Endothelial cell of umbilical vein (primary cell): Measurements from ENCODE around the gene SHOX.

Experiments
- EZH2 ChIP-seq: IDR thresholded peaks from 2 replicates; pipeline ENCODE4 v1.6.1; 2012; ENCODE audit warnings: borderline replicate concordance, low read depth, mild to moderate bottlenecking, moderate library complexity, low read length, inconsistent platforms; ENCODE audit not compliant: severe bottlenecking
- FOS ChIP-seq: IDR thresholded peaks from 2 replicates; pipeline ENCODE4 v1.6.1; 2011; ENCODE audit warnings: mild to moderate bottlenecking, low read length, moderate library complexity, borderline replicate concordance; ENCODE audit not compliant: insufficient read depth
- GATA2 ChIP-seq: IDR thresholded peaks from 2 replicates; pipeline ENCODE4 v1.7.0; 2011; ENCODE audit warnings: low read depth, mild to moderate bottlenecking, moderate library complexity, mixed read lengths, low read length; ENCODE audit not compliant: insufficient read length, insufficient read depth
- JUN ChIP-seq: IDR thresholded peaks from 2 replicates; pipeline ENCODE4 v1.6.1; 2011; ENCODE audit warnings: borderline replicate concordance, low read depth; ENCODE audit not compliant: insufficient read length, insufficient read depth
- MYC ChIP-seq: IDR thresholded peaks from one replicate; pipeline ENCODE4 v1.6.1; 2011; ENCODE audit warnings: mild to moderate bottlenecking, low read depth, low read length
- POLR2A ChIP-seq: IDR thresholded peaks from 2 replicates; pipeline ENCODE4 v1.6.1; 2012; ENCODE audit warnings: low read depth, mild to moderate bottlenecking, control low read depth, low read length
- POLR2AphosphoS5 ChIP-seq: IDR thresholded peaks from 2 replicates; pipeline ENCODE4 v1.6.1; 2012; ENCODE audit warnings: low read depth, mild to moderate bottlenecking, control low read depth, low read length, moderate library complexity; ENCODE audit not compliant: insufficient read depth
- TF ChIP-seq, protein P1 (sequence below), 2 donors: IDR thresholded peaks; 1 replicate in 1 of 2; 2 replicates in 1 of 2; pipeline ENCODE4 v1.5.1; 2011; ENCODE audit warnings: low read length in 2 of 2, mild to moderate bottlenecking in 2 of 2, moderate library complexity in 2 of 2, control low read depth in 1 of 2, inconsistent platforms in 1 of 2, low read depth in 1 of 2; ENCODE audit not compliant: insufficient read depth in 1 of 2; ENCODE audit errors: extremely low read depth in 1 of 2
- TF ChIP-seq, protein P2 (sequence below): IDR thresholded peaks from 2 replicates; pipeline ENCODE4 v1.6.1; 2011; ENCODE audit not compliant: insufficient read depth, insufficient read length

DNA sequence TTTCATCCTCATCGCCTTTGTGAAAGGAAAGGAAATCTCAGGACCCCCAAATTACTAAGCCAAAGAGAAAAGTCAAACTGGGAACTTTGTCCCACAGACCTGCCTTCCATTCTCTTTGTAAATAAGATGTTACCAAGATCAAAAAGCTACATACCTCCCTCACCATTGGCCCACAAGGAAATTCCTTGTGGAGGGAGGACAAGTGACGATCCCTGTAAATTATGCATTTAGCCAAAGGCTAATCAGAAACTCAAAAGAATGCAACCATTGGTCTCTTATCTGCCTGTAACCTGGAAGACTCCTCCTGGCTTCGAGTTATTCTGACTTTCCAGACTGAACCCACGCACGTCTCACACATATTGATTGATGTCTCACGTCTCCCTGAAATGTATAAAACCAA is 70.3 kb downstream of the SHOX start:
- TF ChIP-seq, protein P1, sequence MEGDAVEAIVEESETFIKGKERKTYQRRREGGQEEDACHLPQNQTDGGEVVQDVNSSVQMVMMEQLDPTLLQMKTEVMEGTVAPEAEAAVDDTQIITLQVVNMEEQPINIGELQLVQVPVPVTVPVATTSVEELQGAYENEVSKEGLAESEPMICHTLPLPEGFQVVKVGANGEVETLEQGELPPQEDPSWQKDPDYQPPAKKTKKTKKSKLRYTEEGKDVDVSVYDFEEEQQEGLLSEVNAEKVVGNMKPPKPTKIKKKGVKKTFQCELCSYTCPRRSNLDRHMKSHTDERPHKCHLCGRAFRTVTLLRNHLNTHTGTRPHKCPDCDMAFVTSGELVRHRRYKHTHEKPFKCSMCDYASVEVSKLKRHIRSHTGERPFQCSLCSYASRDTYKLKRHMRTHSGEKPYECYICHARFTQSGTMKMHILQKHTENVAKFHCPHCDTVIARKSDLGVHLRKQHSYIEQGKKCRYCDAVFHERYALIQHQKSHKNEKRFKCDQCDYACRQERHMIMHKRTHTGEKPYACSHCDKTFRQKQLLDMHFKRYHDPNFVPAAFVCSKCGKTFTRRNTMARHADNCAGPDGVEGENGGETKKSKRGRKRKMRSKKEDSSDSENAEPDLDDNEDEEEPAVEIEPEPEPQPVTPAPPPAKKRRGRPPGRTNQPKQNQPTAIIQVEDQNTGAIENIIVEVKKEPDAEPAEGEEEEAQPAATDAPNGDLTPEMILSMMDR (IDR thresholded peaks at IDR 0.05; ENCODE audit: extremely low read depth in 1 of 2, insufficient read depth in 1 of 2, low read depth in 1 of 2, low read length in 2 of 2) = no peak
- TF ChIP-seq, protein P2, sequence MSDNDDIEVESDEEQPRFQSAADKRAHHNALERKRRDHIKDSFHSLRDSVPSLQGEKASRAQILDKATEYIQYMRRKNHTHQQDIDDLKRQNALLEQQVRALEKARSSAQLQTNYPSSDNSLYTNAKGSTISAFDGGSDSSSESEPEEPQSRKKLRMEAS = no peak
- no peak for TF ChIP-seq POLR2A
- no peak for TF ChIP-seq EZH2
- no peak for TF ChIP-seq POLR2AphosphoS5
- TF ChIP-seq MYC = no peak
- no peak for TF ChIP-seq JUN
- TF ChIP-seq GATA2 = no peak
- no peak for TF ChIP-seq FOS
